Fibroblast of lung (primary cell): Measurements from ENCODE around the gene SUMF1. TPM values are rescaled to one million over a fixed set of nuclear protein-coding genes. Genes with fewer than 3 reads are reported as not detected.
A peak's percentile ranks its signal among the peaks of the same experiment; 100 is the strongest.

ENCODE experiments used
- DNase-seq, 2 donors: peaks; one replicate each; pipeline versions ENCODE4 v3.0.0 to v3.0.0-alpha.2; 2010; ENCODE audit warnings: low read depth in 2 of 2
- H2AFZ ChIP-seq: 2 replicates; pipeline ENCODE4 v1.5.1; 2012; ENCODE audit warnings: low read length, control low read depth, inconsistent platforms
- H3K27ac ChIP-seq: 2 replicates; pipeline ENCODE4 v1.5.1; 2011; ENCODE audit warnings: low read length, control low read depth; ENCODE audit not compliant: insufficient read depth
- H3K27me3 ChIP-seq: 2 replicates; pipeline ENCODE4 v1.5.1; 2011; ENCODE audit warnings: mild to moderate bottlenecking, low read length; ENCODE audit not compliant: control insufficient read depth, insufficient read depth
- H3K36me3 ChIP-seq: 2 replicates; pipeline ENCODE4 v1.5.1; 2011; ENCODE audit warnings: low read length; ENCODE audit not compliant: control insufficient read depth, insufficient read depth
- H3K4me1 ChIP-seq: 2 replicates; pipeline ENCODE4 v1.5.1; 2011; ENCODE audit warnings: low read length; ENCODE audit not compliant: control insufficient read depth, insufficient read depth; ENCODE audit errors: extremely low read depth
- H3K4me2 ChIP-seq: 2 replicates; pipeline ENCODE4 v1.5.1; 2011; ENCODE audit warnings: low read length, control low read depth; ENCODE audit not compliant: insufficient read depth; ENCODE audit errors: extremely low read depth
- H3K4me3 ChIP-seq, 4 experiments: fragments of 200-600 bp in 1 of 4; sonication (generic) in 1 of 4; replicated peaks in 1 of 4; 2 replicates each; pipeline ENCODE4 v1.5.1; 2011 to 2016; ENCODE audit warnings: low read length in 4 of 4, low read depth in 3 of 4, mild to moderate bottlenecking in 3 of 4, control low read depth in 2 of 4, inconsistent platforms in 1 of 4, mixed read lengths in 1 of 4; ENCODE audit not compliant: insufficient read depth in 1 of 4; ENCODE audit errors: control extremely low read depth in 1 of 4
- H3K79me2 ChIP-seq: 2 replicates; pipeline ENCODE4 v1.5.1; 2012; ENCODE audit warnings: mild to moderate bottlenecking, low read length, inconsistent platforms; ENCODE audit not compliant: control insufficient read depth, insufficient read depth
- H3K9ac ChIP-seq: 2 replicates; pipeline ENCODE4 v1.5.1; 2011; ENCODE audit warnings: mild to moderate bottlenecking, low read length, control low read depth; ENCODE audit not compliant: insufficient read depth
- H3K9me3 ChIP-seq: 2 replicates; pipeline ENCODE4 v1.5.1; 2012; ENCODE audit warnings: low read depth, low read length; ENCODE audit not compliant: control insufficient read depth, insufficient read depth
- H4K20me1 ChIP-seq: 2 replicates; pipeline ENCODE4 v1.5.1; 2011; ENCODE audit warnings: low read length; ENCODE audit not compliant: control insufficient read depth, insufficient read depth; ENCODE audit errors: extremely low read depth
- CTCF ChIP-seq, 2 donors: IDR thresholded peaks in 1 of 2; conservative IDR thresholded peaks in 1 of 2; 1 replicate in 1 of 2; 2 replicates in 1 of 2; pipeline ENCODE4 v1.5.1; 2011 to 2012; ENCODE audit warnings: low read length in 2 of 2, control low read depth in 1 of 2, inconsistent platforms in 1 of 2, low read depth in 1 of 2, mild to moderate bottlenecking in 1 of 2
- EZH2 ChIP-seq: IDR thresholded peaks from 2 replicates; pipeline ENCODE4 v1.5.1; 2012; ENCODE audit warnings: low read length, control low read depth, mild to moderate bottlenecking; ENCODE audit errors: missing control alignments
- polyA plus RNA-seq, 2 donors: library from polyadenylated mRNA; depleted of rRNA in 1 of 2; stranded (reverse) in 1 of 2; unstranded in 1 of 2; fragments of >200 nt; gene quantifications; 2 replicates each; pipeline ENCODE4 v1.2.1, GENCODE V29; 2011 to 2012; ENCODE audit warnings: missing spikeins in 1 of 2
- total RNA-seq: library from RNA; depleted of rRNA; stranded (reverse); fragments of >200 nt; gene quantifications from 2 replicates; pipeline ENCODE4 v1.2.1, GENCODE V29; 2014

SUMF1 gene
- total and polyA plus RNA-seq, 2 donors (not counting 1 experiment from before 2014, with no cell fraction given), result 50.0 to 64.6 TPM

- H3K4me3 ChIP-seq, result no peak overlapping the region
- H3K27ac ChIP-seq, result no peak overlapping the region
- TF ChIP-seq EZH2, result no peak
- TF ChIP-seq CTCF (conservative IDR thresholded peaks at IDR 0.05 in 1 of 2, IDR thresholded peaks at IDR 0.05 in 1 of 2; ENCODE audit: low read depth in 1 of 2, low read length in 2 of 2), result no peak
- H4K20me1 ChIP-seq, result no peaks in the 10 kb centered on the region
- no peak overlapping the region for H3K9ac ChIP-seq
- no peaks in the 10 kb centered on the region for H3K9me3 ChIP-seq
- H3K27me3 ChIP-seq, result no peaks in the 10 kb centered on the region
- H3K79me2 ChIP-seq, result no peaks in the 10 kb centered on the region
- H2AFZ ChIP-seq, result no peak overlapping the region
- DNase-seq, result peak in 1 of 2 donors; percentile 33
- no peaks in the 10 kb centered on the region for H3K36me3 ChIP-seq
- no peak overlapping the region for H3K4me2 ChIP-seq
- H3K4me1 ChIP-seq, result no peaks in the 10 kb centered on the region
Observed at GRCh38 chr3:4376499-4376898, 90.6 kb downstream of the SUMF1 start.

DNA sequence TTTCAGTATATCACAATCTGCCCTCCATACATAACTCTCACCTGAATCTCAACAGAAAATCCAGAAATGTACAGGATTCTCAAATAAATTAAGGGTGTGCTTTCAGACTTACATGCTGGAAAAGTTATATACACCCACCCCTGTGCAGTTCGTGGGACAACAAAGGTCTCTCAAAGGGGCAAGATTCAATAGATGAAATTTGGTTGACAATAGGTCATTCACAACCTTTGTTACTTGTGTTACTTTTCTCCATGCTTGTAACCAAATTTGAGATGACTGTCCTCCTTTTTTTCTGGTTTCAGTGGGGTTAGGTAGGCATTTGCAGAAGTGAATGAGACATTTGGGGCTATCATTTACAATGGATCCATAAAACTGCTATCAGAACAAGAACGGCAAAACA, 91.2 kb downstream of the SUMF1 start:
- no peak overlapping the region for H3K4me2 ChIP-seq
- no peaks in the 10 kb centered on the region for H3K27me3 ChIP-seq
- no peak overlapping the region for H2AFZ ChIP-seq
- DNase-seq, result no peak
- H3K79me2 ChIP-seq, result no peaks in the 10 kb centered on the region
- no peak overlapping the region for H3K9ac ChIP-seq
- no peaks in the 10 kb centered on the region for H3K9me3 ChIP-seq
- TF ChIP-seq CTCF (conservative IDR thresholded peaks at IDR 0.05 in 1 of 2, IDR thresholded peaks at IDR 0.05 in 1 of 2; ENCODE audit: low read depth in 1 of 2, low read length in 2 of 2) (no peak), EZH2 (no peak)
- H4K20me1 ChIP-seq, result no peaks in the 10 kb centered on the region
- no peaks in the 10 kb centered on the region for H3K36me3 ChIP-seq
- no peak overlapping the region for H3K4me3 ChIP-seq
- H3K4me1 ChIP-seq, result no peaks in the 10 kb centered on the region
- H3K27ac ChIP-seq, result no peak overlapping the region

- TF ChIP-seq EZH2 (no peak), CTCF (conservative IDR thresholded peaks at IDR 0.05 in 1 of 2, IDR thresholded peaks at IDR 0.05 in 1 of 2; ENCODE audit: low read depth in 1 of 2, low read length in 2 of 2) (no peak)
- no peak overlapping the region for H3K9ac ChIP-seq
- no peaks in the 10 kb centered on the region for H4K20me1 ChIP-seq
- no peak for DNase-seq
- H3K4me1 ChIP-seq, result no peaks in the 10 kb centered on the region
- no peak overlapping the region for H3K27ac ChIP-seq
- no peaks in the 10 kb centered on the region for H3K27me3 ChIP-seq
- H3K4me2 ChIP-seq, result no peak overlapping the region
- no peaks in the 10 kb centered on the region for H3K36me3 ChIP-seq
- H3K4me3 ChIP-seq, result no peak overlapping the region
- H2AFZ ChIP-seq, result no peak overlapping the region
- H3K9me3 ChIP-seq, result no peaks in the 10 kb centered on the region
- no peaks in the 10 kb centered on the region for H3K79me2 ChIP-seq
Observed at GRCh38 chr3:4373669-4374068, 93.4 kb downstream of the SUMF1 start.
